ENCODE measurements around the gene HDHD2. TPM values are rescaled to one million over a fixed set of nuclear protein-coding genes. Genes with fewer than 3 reads are reported as not detected.

The HDHD2 gene
- total RNA-seq, 4 donors from 2014 or later, result 5.4 to 21.8 (median 11.9) TPM

- H3K9me3 ChIP-seq, result no peaks in the 10 kb centered on the region
- H3K27me3 ChIP-seq, result no peaks in the 10 kb centered on the region
- no peaks in the 10 kb centered on the region for H3K36me3 ChIP-seq
- in situ Hi-C loops (cut with MboI; ENCODE audit: low sequenced_read_pairs in 4 of 4), result no loop called here
- no peak for ATAC-seq
- peaks cover 13 to 29% of the 10 kb centered on the region in 2 donors for H3K4me1 ChIP-seq
- H3K27ac ChIP-seq, result peak overlapping the region in 1 of 4 donors; percentile 93
- H3K4me3 ChIP-seq, result peak overlapping the region; percentile 87 to 99 (median 96)
- TF ChIP-seq POLR2A (IDR thresholded peaks at IDR 0.05), result no peak
- TF ChIP-seq, protein P1, sequence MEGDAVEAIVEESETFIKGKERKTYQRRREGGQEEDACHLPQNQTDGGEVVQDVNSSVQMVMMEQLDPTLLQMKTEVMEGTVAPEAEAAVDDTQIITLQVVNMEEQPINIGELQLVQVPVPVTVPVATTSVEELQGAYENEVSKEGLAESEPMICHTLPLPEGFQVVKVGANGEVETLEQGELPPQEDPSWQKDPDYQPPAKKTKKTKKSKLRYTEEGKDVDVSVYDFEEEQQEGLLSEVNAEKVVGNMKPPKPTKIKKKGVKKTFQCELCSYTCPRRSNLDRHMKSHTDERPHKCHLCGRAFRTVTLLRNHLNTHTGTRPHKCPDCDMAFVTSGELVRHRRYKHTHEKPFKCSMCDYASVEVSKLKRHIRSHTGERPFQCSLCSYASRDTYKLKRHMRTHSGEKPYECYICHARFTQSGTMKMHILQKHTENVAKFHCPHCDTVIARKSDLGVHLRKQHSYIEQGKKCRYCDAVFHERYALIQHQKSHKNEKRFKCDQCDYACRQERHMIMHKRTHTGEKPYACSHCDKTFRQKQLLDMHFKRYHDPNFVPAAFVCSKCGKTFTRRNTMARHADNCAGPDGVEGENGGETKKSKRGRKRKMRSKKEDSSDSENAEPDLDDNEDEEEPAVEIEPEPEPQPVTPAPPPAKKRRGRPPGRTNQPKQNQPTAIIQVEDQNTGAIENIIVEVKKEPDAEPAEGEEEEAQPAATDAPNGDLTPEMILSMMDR (IDR thresholded peaks at IDR 0.05 in 4 of 5, conservative IDR thresholded peaks at IDR 0.05 in 1 of 5), result no peak
- no peak for DNase-seq
- intact Hi-C loops (cut with DNase I; ENCODE audit: low total_unique reads), result no loop called here
These were observed 24.3 kb upstream of the HDHD2 start for GRCh38 chr18:47174545-47175116.

DNA sequence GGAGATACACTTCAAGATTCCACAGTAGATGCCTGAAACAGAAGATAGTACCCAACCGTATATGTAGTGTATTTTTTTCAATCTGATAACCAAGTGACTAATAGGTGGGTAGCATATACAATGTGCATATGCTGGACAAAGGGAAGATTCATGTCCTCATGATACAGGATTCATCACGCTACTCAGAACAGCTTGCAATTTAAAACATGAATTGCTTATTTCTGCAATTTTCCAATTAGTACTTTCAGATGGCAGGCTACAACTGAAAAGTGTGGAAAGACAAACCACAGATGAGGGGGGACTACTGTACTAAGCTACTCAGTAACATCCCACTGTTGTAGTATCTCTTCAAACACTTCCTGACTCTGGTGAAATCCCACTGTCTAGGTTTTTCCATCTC lies 22.2 kb upstream of the HDHD2 start:
- H3K27me3 ChIP-seq, result no peaks in the 10 kb centered on the region
- in situ Hi-C loops (cut with MboI; ENCODE audit: low sequenced_read_pairs in 4 of 4), result no loop called here
- DNase-seq (no peak), ATAC-seq (no peak)
- H3K4me1 ChIP-seq, result peaks cover 13 to 29% of the 10 kb centered on the region in 2 donors
- intact Hi-C loops (cut with DNase I; ENCODE audit: low total_unique reads), result no loop called here
- H3K27ac ChIP-seq, result no peak overlapping the region
- no peaks in the 10 kb centered on the region for H3K36me3 ChIP-seq
- no peak overlapping the region for H3K4me3 ChIP-seq
- TF ChIP-seq, protein P1 (IDR thresholded peaks at IDR 0.05 in 4 of 5, conservative IDR thresholded peaks at IDR 0.05 in 1 of 5), result no peak
- no peak for TF ChIP-seq POLR2A (IDR thresholded peaks at IDR 0.05)
- H3K9me3 ChIP-seq, result no peaks in the 10 kb centered on the region

GRCh38 chr18:47168913-47169312 lies 18.6 kb upstream of the HDHD2 start:
- no peak for ATAC-seq
- no peak overlapping the region for H3K27ac ChIP-seq
- no peaks in the 10 kb centered on the region for H3K9me3 ChIP-seq
- in situ Hi-C loops (cut with MboI; ENCODE audit: low sequenced_read_pairs in 4 of 4), result no loop called here
- H3K4me3 ChIP-seq, result no peak overlapping the region
- intact Hi-C loops (cut with DNase I; ENCODE audit: low total_unique reads), result no loop called here
- H3K36me3 ChIP-seq, result no peaks in the 10 kb centered on the region
- TF ChIP-seq, protein P1 (IDR thresholded peaks at IDR 0.05 in 4 of 5, conservative IDR thresholded peaks at IDR 0.05 in 1 of 5), result no peak
- TF ChIP-seq POLR2A (IDR thresholded peaks at IDR 0.05), result no peak
- DNase-seq, result no peak
- peaks cover 0 to 21% of the 10 kb centered on the region in 2 donors for H3K4me1 ChIP-seq
- H3K27me3 ChIP-seq, result no peaks in the 10 kb centered on the region

DNA sequence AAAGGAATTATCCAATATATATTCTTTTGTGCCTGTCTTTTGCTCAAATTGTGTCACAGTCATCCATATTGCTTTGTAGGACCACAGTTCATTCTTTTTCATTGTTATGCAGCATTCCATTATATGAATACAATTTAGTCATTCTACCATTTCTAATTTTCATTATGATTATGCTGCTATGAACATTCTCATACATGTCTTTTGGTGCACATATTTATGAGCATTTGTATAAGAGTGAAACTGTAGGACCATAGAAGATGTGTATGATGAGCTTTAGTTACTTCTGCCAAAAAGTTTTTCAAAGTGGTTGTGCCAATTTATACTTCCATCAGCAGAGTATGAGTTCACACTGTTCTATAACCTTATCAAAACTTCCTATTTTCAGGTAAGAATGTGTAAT lies 18.2 kb upstream of the HDHD2 start:
- H3K27me3 ChIP-seq, result no peaks in the 10 kb centered on the region
- in situ Hi-C loops (cut with MboI; ENCODE audit: low sequenced_read_pairs in 4 of 4) (no loop called here), intact Hi-C loops (cut with DNase I; ENCODE audit: low total_unique reads) (no loop called here)
- H3K9me3 ChIP-seq, result no peaks in the 10 kb centered on the region
- ATAC-seq (no peak), DNase-seq (no peak)
- H3K36me3 ChIP-seq, result no peaks in the 10 kb centered on the region
- no peak overlapping the region for H3K4me3 ChIP-seq
- no peak for TF ChIP-seq POLR2A (IDR thresholded peaks at IDR 0.05)
- TF ChIP-seq, protein P1 (IDR thresholded peaks at IDR 0.05 in 4 of 5, conservative IDR thresholded peaks at IDR 0.05 in 1 of 5), result no peak
- peaks cover under 1 to 17% of the 10 kb centered on the region in 2 donors for H3K4me1 ChIP-seq
- H3K27ac ChIP-seq, result no peak overlapping the region

DNA sequence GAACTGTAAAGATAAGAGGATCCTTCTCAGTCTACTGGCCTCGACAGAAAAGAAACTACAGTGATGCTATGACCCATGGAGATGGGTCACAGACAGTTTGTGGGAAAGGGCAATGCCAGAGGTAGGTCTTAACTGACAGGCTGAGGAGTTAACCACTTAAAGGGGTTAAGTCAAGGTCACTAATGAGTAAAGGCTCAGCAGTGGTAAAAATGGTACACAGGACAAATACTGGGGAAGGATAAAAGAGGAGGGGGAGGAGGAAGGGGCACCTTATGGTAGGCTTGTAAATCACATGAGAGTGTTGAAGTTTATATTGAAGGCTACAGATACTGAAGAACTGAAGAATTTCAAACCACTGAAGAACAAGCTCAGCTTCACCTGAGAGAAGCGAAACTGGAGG lies 16.0 kb upstream of the HDHD2 start:
- no peak overlapping the region for H3K4me3 ChIP-seq
- peaks cover 3 to 8% of the 10 kb centered on the region in 2 donors for H3K4me1 ChIP-seq
- DNase-seq, result no peak
- H3K9me3 ChIP-seq, result no peaks in the 10 kb centered on the region
- intact Hi-C loops (cut with DNase I; ENCODE audit: low total_unique reads), result loop anchor here (2.0 kb wide), 1 partner anchor 15 kb away; the partner anchor contains the start of gene HDHD2
- in situ Hi-C loops (cut with MboI; ENCODE audit: low sequenced_read_pairs in 4 of 4), result no loop called here
- no peaks in the 10 kb centered on the region for H3K27me3 ChIP-seq
- no peaks in the 10 kb centered on the region for H3K36me3 ChIP-seq
- peak overlapping the region in 1 of 4 donors; percentile 62 for H3K27ac ChIP-seq
- no peak for ATAC-seq
- TF ChIP-seq, protein P1 (IDR thresholded peaks at IDR 0.05 in 4 of 5, conservative IDR thresholded peaks at IDR 0.05 in 1 of 5), result no peak
- no peak for TF ChIP-seq POLR2A (IDR thresholded peaks at IDR 0.05)

Measured in gastrocnemius medialis (tissue), 4 donors.